SIG-M5 treated with dmso at 0.1 percent for 504 hours (cell line): ENCODE measurements around the gene MYH10.
A peak's percentile ranks its signal among the peaks of the same experiment; 100 is the strongest.

Source experiments
- DNase-seq: peaks from one replicate; lab custom pipeline; 2025; ENCODE audit not compliant: unreplicated experiment; lab: John Stamatoyannopoulos, UW

The MYH10 gene

DNA sequence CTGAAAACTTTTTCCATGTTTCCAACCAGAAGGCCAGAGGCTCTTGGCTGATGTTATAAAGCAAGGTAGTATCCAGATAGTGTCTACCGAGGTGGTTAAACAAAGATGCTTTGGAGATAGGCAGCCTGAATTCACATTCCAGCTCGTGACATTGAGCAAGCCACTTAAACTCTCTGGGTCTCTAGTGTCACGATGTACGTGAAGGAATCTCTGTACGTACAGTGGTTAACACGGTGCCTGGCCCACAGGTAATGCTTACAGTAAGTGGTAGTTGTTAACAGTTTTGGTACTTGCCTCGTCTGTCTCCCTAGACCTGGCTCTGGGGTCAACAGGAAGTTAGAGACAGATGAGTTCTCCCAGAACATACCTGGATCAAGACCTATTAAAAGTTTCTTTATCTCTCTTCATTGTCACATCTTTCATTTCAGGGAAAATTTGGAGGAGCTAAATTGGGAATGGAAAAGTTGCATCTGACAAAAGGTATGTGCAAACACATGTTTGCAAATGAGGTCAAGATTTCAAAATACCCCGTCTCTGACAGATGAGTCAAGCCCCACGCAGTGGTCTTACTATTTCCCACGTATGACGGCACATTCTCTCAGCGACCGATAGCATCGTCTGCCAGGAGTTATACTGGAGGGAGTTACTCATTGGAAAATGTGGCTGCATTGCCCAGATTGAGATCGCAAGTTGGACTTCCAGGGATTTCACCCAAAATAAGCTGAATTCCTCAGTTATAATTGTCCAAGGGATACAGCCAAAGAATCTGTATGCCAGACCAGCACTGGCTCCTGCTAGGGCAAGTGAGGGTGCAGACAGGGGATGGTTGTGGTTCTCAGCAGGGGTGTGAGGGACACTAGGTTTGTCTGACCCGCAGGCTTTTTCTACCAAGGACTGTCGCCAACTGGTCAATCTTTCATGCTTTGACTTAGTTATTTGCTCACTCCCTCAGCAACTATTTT lies 18.9 kb upstream of the MYH10 start:
- DNase-seq = no peak

DNA sequence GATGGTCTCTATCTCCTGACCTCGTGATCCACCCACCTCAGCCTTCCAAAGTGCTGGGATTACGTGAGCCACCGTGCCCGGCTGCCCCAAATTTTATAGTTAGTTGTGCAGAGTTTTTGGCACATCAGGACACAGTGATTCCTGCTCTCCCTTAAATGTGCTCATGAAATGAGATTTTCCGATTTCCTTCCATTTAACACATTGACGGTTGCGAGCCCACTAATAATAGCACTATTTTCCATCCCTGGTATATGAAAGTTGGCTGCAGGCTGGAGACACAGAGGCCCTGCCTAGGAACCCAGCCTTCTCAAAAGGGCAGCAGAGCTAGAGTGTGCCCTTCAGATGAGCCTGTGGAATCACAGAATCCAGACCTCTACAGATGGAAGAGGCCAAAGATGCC lies 17.4 kb upstream of the MYH10 start:
- no peak for DNase-seq

DNA sequence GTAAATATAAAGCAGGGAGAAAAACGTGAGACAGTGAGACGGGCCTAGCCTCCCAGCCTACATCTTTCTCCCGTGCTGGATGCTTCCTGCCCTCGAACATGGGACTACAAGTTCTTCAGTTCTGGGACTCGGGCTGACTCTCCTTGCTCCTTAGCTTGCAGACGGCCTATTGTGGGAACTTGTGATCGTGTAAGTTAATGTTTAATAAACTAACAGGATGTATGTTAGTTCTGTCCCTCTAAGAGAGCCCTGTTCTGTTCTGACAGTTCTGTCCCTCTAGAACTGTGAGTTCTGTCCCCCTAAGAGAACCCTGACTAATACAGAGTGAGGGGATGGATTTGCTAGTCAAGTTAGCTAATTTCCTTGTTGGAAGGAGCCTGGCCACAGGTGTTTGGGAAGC lies 16.7 kb upstream of the MYH10 start:
- DNase-seq = no peak

DNA sequence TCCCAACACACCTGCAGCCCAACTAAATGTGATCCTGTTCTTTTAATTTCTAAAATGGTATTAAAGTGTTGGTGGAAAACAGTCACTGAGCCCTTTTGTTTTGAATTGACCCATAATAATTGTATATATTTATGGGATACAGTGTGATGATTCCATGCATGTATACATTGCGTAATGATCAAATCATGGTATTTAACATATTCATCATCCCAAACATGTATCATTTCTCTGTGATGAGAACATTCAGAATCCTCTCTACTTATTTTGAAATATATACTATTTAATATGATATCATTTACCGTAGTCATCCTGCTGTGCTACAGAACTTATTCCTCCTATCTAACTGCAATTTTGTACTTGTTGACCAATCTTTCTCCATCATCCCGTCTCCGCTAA lies 14.0 kb upstream of the MYH10 start:
- DNase-seq = no peak

DNA sequence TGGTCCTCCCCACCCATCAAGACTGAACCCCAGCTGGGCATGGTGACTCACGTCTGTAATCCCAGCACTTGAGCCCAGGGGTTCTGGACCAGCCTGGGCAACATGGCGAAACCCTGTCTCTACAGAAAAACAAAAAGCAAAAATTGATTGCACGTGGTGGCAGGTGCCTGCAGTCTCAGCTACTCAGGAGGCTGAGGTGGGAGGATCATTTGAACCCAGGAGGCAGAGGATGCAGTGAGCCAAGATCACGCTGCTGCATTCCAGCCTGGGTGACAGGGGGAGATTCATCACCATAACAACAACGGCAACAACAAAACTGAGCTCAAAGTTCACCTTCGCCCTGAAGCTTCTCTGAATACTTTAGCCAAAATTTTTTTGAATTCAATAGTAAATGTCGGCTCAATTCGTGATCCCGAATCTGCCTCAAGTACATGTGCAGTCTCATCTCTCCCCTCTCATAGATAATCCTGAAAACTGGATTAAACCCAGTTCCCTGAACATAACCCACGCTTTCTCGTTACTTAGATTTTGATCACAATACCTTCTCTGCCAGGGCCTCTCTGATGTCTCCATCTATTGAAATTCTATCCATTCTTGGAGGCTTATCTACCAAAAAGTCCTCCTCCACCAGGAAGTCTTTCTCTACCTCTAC lies 13.5 kb upstream of the MYH10 start:
- no peak for DNase-seq

DNA sequence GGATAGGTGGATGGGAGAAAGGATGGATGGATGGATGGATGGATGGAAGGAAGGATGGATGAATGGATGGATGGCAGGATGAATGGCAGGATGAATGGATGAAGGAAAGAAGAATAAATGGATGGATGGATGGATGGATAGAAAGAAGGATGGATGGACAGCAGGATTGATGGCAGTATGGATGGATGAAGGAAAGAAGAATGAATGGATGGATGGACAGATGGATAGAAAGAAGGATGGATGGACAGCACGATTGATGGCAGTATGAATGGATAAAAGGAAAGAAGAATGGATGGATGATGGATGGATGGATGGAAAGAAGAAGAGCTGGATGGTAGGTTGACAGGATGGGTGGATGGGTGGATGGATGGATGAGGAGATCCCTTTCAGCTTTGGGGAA lies 9.2 kb upstream of the MYH10 start:
- no peak for DNase-seq

DNA sequence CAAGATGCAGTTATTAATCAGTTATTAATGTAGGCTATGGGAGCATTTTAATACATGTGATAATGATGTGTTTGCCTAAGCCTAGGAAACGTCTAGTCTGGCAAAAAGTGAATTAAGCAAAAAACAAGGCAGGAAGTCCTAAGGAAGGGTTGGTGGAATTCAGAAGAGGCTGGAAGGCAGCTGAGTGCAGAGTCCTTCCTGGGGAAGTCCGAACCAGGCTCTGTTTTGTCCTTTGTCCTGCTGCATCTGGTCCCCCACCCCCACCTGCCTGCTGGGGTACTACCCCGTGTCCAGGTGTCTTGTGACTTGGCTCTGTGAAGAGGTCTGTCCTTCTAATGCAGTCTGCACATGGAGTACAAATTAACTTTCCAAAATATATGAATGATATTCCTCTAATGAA lies 1.5 kb upstream of the MYH10 start:
- DNase-seq = no peak

DNA sequence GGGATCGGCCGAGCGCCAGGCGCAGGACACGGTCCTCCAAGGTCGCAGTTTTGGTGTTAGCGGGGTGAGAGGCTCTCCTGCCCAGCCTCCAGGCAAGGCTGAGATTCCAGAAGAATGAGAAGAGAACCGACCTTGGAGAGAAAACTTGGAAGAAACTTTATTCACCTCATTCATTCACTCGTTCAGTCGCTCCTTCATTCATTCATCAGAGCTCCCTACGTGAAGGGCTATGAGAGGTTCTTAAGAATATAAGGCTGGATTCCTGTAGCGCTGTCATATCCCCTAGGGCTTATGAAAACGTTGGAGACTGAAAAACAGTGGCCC lies 991 bp upstream of the MYH10 start:
- DNase-seq = no peak

DNA sequence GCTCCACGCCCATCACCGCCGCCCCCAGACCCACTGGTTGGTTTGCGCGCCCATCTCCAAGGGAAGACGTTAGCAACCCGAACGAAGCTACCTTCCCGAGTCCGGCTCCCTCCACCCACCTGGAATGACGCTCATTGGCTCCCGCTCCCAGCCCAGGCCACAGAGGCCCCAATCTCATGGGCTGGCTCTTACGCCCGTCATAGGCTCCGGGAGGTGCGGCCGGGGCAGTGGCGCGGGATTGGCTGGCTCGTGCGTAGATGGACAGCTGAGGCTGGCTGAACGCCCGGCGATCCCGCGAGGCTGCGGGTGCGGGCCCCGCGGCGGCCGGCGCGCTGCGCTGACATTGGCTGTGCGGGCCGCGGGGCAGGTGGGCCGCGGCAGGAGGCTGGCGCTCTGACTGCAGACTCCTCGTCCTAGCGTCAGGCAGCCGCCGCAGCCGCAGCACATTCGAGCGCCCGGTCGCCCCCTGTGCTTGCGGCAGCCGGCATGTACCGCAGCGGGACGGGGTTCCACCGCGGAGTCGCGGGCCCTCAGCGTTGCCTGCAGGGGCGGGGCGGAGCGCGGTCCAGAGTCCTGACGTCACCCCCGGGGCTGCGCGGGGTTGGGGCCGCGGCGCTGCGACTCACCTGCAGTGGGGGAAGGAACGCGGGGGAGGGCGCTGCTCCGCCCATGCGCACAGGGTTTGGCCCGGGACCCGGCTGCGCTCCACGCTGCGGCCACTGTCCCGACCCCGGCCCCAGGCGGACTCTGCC lies 453 bp upstream of the MYH10 start:
- peak; percentile 93 for DNase-seq

DNA sequence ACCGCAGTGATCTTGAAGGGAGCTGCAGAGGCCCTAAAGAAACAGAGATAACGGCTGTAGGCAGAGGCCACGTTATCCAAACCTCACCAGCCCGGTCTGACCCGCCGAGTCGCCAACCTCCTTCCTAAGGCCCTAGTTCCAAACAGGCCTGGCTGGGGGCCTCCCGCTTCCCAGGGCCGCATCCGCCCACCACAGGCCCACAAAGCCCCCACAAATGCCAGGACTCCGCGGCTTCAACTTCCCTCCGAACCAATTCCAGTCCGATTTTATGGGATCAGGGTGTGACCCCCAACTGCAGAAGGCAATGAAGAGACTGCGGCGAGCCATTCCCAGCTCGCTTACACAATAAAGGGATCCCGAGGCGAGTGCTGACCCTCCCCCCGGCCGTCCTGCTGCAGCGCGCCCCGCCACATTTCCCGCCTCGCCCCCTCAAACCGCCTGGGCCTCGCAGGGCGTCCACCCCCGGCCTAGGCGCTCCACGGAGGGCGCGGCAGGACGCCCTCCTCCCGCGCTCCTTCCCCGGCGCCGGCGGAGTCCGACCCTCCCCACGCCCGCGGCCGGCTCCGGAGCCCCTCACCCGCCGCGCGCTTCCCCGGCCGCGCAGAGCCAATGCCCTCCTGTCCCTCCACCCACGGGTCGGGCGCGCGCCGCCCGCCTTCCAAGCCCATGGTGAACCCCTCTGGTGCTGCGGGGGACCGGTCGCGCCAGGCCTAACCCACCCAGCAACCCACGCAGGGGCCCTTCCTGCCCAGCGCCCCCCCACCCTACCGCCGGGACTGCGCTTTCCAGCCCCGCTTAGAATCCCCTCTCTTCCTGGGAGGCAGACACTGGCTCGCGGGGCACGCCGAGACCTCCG lies 926 bp downstream of the MYH10 start:
- no peak for DNase-seq

DNA sequence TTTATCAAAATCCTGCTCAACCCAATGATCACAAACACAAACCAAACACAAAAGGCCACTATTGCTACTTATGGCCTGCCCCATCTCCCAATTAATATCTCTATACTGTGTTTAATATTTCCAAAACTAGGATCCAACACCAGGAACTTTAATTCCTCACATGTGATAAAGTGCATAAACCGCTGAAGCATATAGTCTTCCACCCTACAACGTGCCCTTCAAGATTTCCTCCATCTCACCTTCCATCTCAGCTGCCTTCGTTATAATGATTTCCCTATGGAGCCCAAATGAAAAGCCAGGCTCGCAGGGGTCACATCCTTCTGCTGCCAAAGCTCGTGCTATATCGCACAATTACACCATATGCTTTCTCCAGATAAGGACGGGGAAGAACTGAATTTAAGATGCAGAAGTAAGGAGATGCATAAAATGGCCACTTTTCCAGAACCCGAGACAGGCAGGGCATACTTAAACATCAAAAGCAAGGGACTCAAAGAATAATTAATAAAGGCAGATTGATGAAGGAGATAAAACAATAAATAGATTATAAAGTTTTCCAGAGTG lies 1.8 kb downstream of the MYH10 start:
- no peak for DNase-seq

DNA sequence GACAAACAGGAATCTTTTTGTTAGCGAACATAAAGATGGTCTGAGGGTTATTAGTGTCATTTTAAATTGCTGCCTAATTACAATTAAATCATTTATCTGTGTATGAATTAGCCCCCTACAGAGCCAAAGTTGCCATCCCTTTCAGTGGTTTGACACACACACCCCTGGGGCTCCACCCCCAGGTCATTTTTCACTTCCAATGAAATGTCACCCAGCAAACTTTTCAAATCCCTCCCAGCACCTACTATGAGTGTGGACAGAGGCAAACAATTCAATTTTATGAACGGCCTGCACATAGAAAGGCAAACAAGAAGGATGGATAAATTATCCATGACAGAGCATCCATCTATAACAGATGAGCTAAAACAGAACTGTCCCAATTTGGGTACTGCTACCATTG lies 2.4 kb downstream of the MYH10 start:
- DNase-seq = no peak

DNA sequence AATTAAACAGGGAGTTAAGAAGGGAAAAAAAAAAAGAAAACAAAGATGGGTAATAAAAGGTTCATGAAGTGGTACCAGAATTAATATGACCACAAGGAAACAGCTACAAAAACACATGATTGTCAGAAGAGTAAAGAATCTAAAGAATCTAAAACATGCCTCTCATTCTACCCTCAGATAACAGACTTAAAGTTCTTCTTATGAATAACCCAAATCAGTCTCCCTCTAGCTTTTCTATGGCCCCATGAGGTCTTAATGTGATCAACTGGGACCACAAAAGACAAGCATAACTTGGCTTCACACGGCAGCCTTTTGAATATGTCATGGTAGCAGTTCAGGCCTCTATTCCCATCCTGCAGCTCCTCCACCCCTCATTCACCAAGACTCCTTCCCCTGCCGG lies 6.9 kb downstream of the MYH10 start:
- DNase-seq = no peak

DNA sequence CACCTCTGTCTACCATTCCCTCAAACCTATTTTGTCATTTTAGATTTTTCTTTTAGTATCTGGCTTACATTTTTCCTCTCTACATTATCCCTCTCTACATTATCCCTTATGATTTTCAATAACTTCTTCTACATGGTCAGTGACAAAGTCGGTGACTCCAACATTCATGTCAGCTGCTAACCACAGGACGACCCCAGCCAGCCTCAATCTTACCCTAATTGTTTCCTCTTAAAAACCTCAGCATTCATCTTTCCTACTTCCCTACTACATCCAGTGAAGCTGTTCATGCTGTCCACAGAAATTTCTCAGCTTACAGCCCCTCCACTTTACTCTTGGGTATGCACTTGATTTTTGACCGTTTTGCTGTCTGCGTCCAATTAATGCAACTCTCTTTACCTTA lies 8.3 kb downstream of the MYH10 start:
- DNase-seq = no peak

DNA sequence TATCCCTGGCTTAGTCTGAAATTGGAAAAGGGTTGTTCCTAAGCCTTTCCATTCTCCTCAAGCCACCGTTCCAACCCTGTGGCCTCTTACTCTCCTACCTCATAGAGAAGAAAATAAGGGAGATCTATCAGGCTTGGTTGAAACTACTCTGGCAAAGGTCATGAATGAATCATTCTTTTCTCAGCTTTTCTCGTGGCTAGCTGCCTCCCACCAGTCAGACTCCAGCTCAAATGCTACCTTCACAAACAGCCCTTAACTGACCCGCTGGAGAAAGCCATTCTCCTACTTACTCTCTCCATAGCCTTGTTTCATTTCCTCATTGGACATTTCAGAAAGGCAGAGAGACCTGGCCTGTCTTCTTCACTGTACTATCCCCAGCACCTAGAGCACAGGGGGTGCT lies 8.9 kb downstream of the MYH10 start:
- DNase-seq = no peak

DNA sequence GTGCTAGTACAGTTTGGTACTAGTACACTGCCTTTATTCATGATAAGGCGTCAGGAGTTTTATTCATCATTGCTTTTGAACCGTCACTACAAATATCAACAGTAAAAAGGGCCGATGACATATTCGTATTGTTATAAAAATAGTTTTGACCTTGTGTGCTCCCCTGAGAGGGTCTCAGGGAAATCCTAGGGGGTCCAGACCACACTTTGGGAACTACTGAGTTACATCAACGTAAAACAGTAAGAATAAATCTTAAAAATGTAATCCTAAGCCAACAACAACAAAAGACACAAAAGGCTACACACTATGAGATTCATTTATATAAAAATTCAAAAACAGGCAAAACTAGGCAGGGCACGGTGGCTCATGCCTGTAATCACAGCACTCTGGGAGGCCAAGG lies 11.2 kb downstream of the MYH10 start:
- no peak for DNase-seq

DNA sequence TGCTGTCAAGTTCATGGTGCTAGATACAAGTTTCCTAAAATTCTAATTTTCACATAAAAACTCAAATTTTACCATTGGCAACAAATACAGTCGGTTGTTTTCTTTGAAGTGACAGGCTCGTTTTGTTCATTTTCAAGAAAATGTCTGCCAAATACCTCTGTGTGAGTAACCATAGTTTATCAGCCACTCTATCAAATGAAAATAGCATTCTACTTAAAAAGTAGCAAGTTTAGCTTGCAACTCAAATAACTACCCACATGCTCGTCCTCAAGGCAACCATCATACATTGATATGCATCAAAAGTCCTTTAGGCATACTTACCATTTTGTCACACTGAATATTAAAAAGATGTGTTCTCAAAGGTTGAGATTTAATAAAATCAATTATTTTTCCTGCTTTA lies 11.7 kb downstream of the MYH10 start:
- no peak for DNase-seq

DNA sequence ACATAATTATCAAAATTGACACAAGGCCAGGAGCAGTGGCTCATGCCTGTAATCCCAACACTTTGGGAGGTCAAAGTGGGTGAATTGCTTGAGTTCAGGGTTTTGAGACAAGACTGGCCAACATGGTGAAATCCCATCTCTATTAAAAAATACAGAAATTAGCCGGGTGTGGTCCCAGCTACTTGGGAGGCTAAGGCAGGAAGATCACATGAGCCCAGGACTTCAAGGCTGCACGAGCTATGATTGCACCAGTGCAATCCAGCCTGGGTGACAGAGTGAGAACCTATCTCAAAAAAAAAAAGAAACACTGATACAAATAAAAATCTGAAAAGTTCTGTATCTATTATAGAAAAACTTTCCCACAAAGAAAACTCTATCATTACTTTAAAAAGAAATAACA lies 15.5 kb downstream of the MYH10 start:
- DNase-seq = no peak

DNA sequence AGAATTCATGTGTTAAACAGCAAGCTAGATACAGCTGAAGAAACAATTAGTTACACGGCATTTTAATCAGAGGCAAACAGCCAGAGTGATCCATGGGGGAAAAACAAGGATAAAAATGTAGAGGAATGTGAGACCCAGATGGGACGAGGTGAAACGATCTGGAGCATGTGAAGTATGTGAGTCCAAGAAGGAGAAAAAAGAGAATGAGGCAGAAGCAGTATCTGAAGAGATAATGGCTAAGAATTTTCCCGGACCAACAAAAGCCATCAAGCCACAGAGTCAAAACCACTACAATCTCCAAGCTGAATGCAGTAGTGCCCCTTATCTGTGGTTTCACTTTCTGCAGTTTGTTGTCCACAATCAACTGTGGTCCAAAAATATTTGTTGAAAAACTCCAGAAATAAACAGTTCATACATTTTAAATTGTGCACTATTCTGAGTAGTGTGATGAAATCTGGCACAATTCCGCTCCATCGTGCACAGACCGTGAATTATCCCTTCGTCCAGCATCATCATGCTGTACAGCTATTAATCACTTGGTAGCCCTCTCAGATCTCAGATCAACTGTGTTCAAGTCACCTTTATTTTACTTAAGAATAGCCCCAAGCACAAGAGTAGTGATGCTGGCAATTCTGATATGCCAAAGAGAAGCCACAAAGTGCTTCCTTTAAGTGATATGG lies 18.8 kb downstream of the MYH10 start:
- no peak for DNase-seq

DNA sequence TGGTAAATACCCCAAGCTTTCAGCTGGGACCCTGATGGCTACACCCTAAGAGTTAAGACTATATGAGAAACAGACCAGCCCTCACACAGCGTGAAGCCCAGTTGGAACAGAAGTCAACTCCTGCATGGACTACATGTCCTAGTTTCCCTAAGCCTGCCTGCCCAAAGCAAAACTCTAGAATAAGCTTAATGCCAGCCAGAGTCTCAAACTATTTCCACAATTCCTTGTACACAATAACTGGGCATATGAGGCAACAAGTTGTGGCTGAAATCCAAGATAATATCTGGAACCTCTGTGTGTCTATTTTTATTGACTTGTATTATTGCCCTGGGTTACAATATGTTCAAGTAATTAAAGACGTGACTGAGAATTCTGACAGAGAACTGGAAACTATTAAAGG lies 19.4 kb downstream of the MYH10 start:
- no peak for DNase-seq
